Transverse colon (tissue), 4 donors: Measurements from ENCODE around the gene STK4. TPM values are rescaled to one million over a fixed set of nuclear protein-coding genes. Genes with fewer than 3 reads are reported as not detected.

Source experiments
- DNase-seq: peaks from one replicate; pipeline ENCODE4 v3.0.0-alpha.2; 2019
- H3K27ac ChIP-seq, 4 donors: fragments of 200-600 bp; sonication (generic); 2 replicates each; pipeline ENCODE4 v1.5.1; 2016 to 2018; ENCODE audit warnings: inconsistent platforms in 4 of 4
- H3K27me3 ChIP-seq: fragments of 200-600 bp; sonication (generic); 2 replicates; pipeline ENCODE4 v1.5.1; 2017; ENCODE audit warnings: inconsistent platforms
- H3K36me3 ChIP-seq, 4 donors: fragments of 200-600 bp; sonication (generic); 2 replicates each; pipeline ENCODE4 v1.5.1; 2017 to 2019; ENCODE audit warnings: inconsistent platforms in 4 of 4
- H3K4me1 ChIP-seq, 4 donors: fragments of 200-600 bp; sonication (generic); 2 replicates each; pipeline ENCODE4 v1.5.1; 2017 to 2020; ENCODE audit warnings: inconsistent platforms in 4 of 4
- H3K4me3 ChIP-seq, 4 donors: fragments of 200-600 bp; sonication (generic); 1 replicate in 1 of 4; 2 replicates in 3 of 4; pipeline versions ENCODE4 v1.5.1 to v1.6.1; 2017 to 2019; ENCODE audit warnings: inconsistent platforms in 4 of 4
- H3K9me3 ChIP-seq, 2 donors: fragments of 200-600 bp; sonication (generic); 2 replicates each; pipeline ENCODE4 v1.5.1; 2017 to 2019; ENCODE audit warnings: inconsistent platforms in 2 of 2
- EP300 ChIP-seq: sonication (generic); formaldehyde crosslinking; IDR thresholded peaks from one replicate; pipeline ENCODE4 v1.6.1; 2017; ENCODE audit warnings: antibody characterized with exemption, low read depth
- POLR2A ChIP-seq: fragments of 450-650 bp; IDR thresholded peaks from one replicate; pipeline ENCODE4 v1.6.1; 2016; ENCODE audit warnings: antibody characterized with exemption, mild to moderate bottlenecking, moderate library complexity
- POLR2AphosphoS5 ChIP-seq, 3 donors: sonication (generic); formaldehyde crosslinking; IDR thresholded peaks; one replicate each; pipeline ENCODE4 v1.6.1; 2016; ENCODE audit warnings: antibody characterized with exemption in 3 of 3
- WGBS, 2 donors: methylation state at CpG; one replicate each; pipeline ENCODE4 v1.1.5; 2018; ENCODE audit warnings: low coverage in 1 of 2; 5-methylcytosine and 5-hydroxymethylcytosine counted together
- in situ Hi-C, 4 donors: fragments of 200-750 bp; cut with MboI; loops; one replicate each; pipeline versions ENCODE4 v1.15.0 to v1.15.1; 2017; ENCODE audit warnings: low sequenced_read_pairs in 3 of 4, low pct_ligation_motif_present in 1 of 4, low pct_unique_long_range_greater_than_20kb in 1 of 4
- intact Hi-C: fragments of 100-400 bp; cut with DNase I; formaldehyde crosslinking; loops from one replicate; pipeline ENCODE4 v1.15.1; 2023; ENCODE audit warnings: low total_unique reads
- total RNA-seq, 4 donors: library from RNA; depleted of rRNA; stranded (reverse); fragments of >200 nt; gene quantifications; one replicate each; pipeline ENCODE4 v1.1.0, GENCODE V29; 2016
- TF ChIP-seq, protein P1 (sequence below), 5 experiments: fragments of 200-600 bp in 3 of 5; fragments of 450-650 bp in 2 of 5; sonication (generic) in 3 of 5; IDR thresholded peaks; 1 replicate in 2 of 5; 2 replicates in 3 of 5; pipeline ENCODE4 v1.5.1; 2016 to 2017; ENCODE audit warnings: antibody characterized with exemption in 5 of 5, inconsistent platforms in 3 of 5, mild to moderate bottlenecking in 2 of 5, moderate library complexity in 1 of 5

STK4 gene
- total RNA-seq, 4 donors from 2014 or later: 30.3 to 78.1 (median 38.3) TPM

DNA sequence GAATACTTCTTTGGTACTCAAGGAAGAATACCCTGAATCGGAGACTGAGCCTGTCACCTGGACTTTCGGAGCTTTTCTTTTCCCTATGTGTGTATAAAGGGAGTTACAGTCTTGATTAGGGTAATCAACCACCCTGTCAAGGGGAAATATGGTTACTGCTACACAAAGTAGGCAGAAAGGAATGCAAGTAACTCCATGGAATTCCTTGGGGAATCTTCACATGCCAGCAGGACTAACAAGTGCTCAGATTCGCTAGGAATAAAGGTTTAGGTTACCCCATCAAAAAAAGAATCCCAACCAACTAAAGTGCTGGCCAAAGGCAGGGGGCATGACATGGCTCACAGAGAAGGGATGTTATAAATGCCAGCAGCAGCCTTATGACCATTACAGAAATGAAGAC is 124.2 kb downstream of the STK4 start:
- Histone ChIP-seq H3K4me1 (no peaks in the 10 kb centered on the region), H3K4me3 (no peak overlapping the region), H3K27me3 (no peaks in the 10 kb centered on the region), H3K27ac (no peak overlapping the region), H3K9me3 (no peaks in the 10 kb centered on the region), H3K36me3 (no peaks in the 10 kb centered on the region)
- DNase-seq: no peak
- in situ Hi-C loops: loop anchor here in 1 of 4 donors (5.0 to 10.0 kb wide), 2 partner anchors 48 to 86 kb away; no protein-coding TSS in a partner anchor
- intact Hi-C loops: no loop called here
- TF ChIP-seq POLR2AphosphoS5 (IDR thresholded peaks at IDR 0.05): no peak
- TF ChIP-seq, protein P1, sequence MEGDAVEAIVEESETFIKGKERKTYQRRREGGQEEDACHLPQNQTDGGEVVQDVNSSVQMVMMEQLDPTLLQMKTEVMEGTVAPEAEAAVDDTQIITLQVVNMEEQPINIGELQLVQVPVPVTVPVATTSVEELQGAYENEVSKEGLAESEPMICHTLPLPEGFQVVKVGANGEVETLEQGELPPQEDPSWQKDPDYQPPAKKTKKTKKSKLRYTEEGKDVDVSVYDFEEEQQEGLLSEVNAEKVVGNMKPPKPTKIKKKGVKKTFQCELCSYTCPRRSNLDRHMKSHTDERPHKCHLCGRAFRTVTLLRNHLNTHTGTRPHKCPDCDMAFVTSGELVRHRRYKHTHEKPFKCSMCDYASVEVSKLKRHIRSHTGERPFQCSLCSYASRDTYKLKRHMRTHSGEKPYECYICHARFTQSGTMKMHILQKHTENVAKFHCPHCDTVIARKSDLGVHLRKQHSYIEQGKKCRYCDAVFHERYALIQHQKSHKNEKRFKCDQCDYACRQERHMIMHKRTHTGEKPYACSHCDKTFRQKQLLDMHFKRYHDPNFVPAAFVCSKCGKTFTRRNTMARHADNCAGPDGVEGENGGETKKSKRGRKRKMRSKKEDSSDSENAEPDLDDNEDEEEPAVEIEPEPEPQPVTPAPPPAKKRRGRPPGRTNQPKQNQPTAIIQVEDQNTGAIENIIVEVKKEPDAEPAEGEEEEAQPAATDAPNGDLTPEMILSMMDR (IDR thresholded peaks at IDR 0.05): no peak
- no peak for TF ChIP-seq POLR2A
- TF ChIP-seq EP300: no peak
- WGBS, 2 donors: 97 to 100% methylated on average over 2 to 3 of the region's 3 CpGs

DNA sequence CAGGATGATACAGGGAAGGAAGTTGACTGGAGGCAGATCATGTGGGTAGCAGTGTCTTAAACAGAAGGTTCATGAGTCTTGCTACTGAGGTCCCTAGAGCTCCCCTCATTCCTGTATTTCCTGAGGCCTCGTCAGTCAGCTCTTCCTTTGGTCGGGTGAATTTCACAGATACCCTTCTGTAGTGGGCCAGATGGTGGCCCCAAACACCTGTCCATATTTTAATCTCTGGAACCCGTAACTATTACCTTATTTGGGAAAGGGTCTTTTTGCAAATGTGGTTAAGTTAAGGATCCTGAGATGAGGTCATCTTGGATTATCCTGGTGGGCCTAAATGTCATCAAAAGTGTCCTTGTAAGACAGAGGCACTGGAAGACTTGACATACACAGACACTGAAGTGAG is 125.1 kb downstream of the STK4 start:
- WGBS, 2 donors: 81% methylated on average over 3 of the region's 3 CpGs; no CpG with 5 or more reads in 1 of the 2 donors
- Histone ChIP-seq H3K27ac (no peak overlapping the region), H3K9me3 (no peaks in the 10 kb centered on the region), H3K36me3 (no peaks in the 10 kb centered on the region), H3K27me3 (peaks cover 5% of the 10 kb centered on the region), H3K4me3 (no peak overlapping the region), H3K4me1 (no peaks in the 10 kb centered on the region)
- TF ChIP-seq EP300 (no peak), POLR2AphosphoS5 (IDR thresholded peaks at IDR 0.05) (no peak), POLR2A (no peak)
- TF ChIP-seq, protein P1 (IDR thresholded peaks at IDR 0.05): no peak
- in situ Hi-C loops: loop anchor here in 1 of 4 donors (5.0 to 10.0 kb wide), 2 partner anchors 49 to 87 kb away; no protein-coding TSS in a partner anchor
- no peak for DNase-seq
- intact Hi-C loops: no loop called here

DNA sequence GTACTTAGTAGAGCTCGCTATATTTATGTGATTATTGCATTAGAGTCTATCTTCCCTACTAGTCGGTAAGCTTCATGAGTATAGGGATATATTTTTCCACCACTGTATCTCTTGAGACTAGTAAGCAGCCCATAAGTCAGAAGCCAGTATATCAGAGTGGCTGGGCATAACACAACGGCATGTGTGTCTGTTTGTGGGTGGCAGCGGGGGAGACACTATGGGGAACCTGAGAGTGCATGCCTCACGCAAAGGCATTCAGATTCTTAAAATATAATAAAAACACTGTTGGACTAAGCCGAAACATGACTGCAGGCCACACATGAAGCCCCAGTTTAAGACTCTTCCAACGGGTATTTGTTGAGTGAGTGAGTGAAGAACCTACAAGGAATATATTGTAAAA is 126.6 kb downstream of the STK4 start:
- H3K27ac ChIP-seq: no peak overlapping the region
- no peaks in the 10 kb centered on the region for H3K9me3 ChIP-seq
- H3K4me3 ChIP-seq: no peak overlapping the region
- TF ChIP-seq POLR2A: no peak
- TF ChIP-seq POLR2AphosphoS5 (IDR thresholded peaks at IDR 0.05): no peak
- TF ChIP-seq, protein P1 (IDR thresholded peaks at IDR 0.05): no peak
- no peak for TF ChIP-seq EP300
- 90 to 92% methylated on average over 6 to 7 of the region's 7 CpGs for WGBS, 2 donors
- H3K36me3 ChIP-seq: no peaks in the 10 kb centered on the region
- H3K4me1 ChIP-seq: peaks cover 0 to 3% (median 2%) of the 10 kb centered on the region in 4 donors
- in situ Hi-C loops: loop anchor here in 1 of 4 donors (5.0 to 10.0 kb wide), 2 partner anchors 51 to 88 kb away; no protein-coding TSS in a partner anchor
- DNase-seq: no peak
- intact Hi-C loops: no loop called here
- peaks cover 20% of the 10 kb centered on the region for H3K27me3 ChIP-seq

DNA sequence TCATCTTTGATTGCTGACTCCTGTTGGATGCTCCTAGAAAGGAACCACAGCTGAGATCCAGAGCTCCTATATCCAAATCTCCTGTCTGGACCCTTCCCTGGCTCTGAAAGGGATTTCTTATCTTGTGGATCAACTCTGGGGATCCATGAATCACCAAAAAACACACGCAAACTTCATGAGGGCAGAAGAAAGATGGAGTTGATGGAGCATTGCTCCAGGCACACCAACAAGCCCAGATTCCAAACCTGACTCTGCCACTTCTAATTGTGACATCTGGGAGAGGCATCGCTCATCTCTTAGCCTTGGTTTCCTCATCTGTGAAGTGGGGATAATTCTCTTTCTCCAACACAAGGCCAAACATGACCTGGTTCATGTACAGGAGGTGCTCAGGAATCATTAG is 127.9 kb downstream of the STK4 start:
- Histone ChIP-seq H3K4me1 (peaks cover 0 to 10% (median 5%) of the 10 kb centered on the region in 4 donors), H3K36me3 (no peaks in the 10 kb centered on the region), H3K9me3 (no peaks in the 10 kb centered on the region), H3K27ac (no peak overlapping the region), H3K4me3 (no peak overlapping the region), H3K27me3 (peaks cover 32% of the 10 kb centered on the region)
- in situ Hi-C loops (loop anchor here in 1 of 4 donors (5.0 to 10.0 kb wide), 2 partner anchors 52 to 89 kb away; no protein-coding TSS in a partner anchor), intact Hi-C loops (no loop called here)
- TF ChIP-seq POLR2A (no peak), EP300 (no peak), POLR2AphosphoS5 (IDR thresholded peaks at IDR 0.05) (no peak)
- TF ChIP-seq, protein P1 (IDR thresholded peaks at IDR 0.05): no peak
- WGBS, 2 donors: 92 to 100% methylated on average over 2 of the region's 2 CpGs
- no peak for DNase-seq
